Loucy (cell line): ENCODE results near the gene ITGB8.

ENCODE experiments used
- H2AFZ ChIP-seq: fragments of 200-600 bp; sonication (generic); 2 replicates; pipeline ENCODE4 v1.6.0; 2016; ENCODE audit warnings: antibody characterized with exemption, mild to moderate bottlenecking, low read length, moderate library complexity
- H3F3A ChIP-seq: fragments of 200-600 bp; 2 replicates; pipeline ENCODE4 v1.6.0; 2016; ENCODE audit warnings: antibody characterized with exemption, low read depth, mild to moderate bottlenecking
- H3K27me3 ChIP-seq: fragments of 200-600 bp; sonication (generic); 2 replicates; pipeline ENCODE4 v1.6.1; 2014; ENCODE audit warnings: low read length, mild to moderate bottlenecking; ENCODE audit not compliant: insufficient read depth, poor library complexity, severe bottlenecking
- H3K36me3 ChIP-seq: fragments of 200-600 bp; sonication (generic); 2 replicates; pipeline ENCODE4 v1.6.1; 2016; ENCODE audit warnings: low read length; ENCODE audit not compliant: insufficient read depth
- H3K4me1 ChIP-seq: fragments of 200-600 bp; sonication (generic); 2 replicates; pipeline ENCODE4 v1.5.1; 2014; ENCODE audit warnings: low read length, mild to moderate bottlenecking; ENCODE audit not compliant: insufficient read depth, poor library complexity, severe bottlenecking
- H3K4me2 ChIP-seq: fragments of 200-600 bp; sonication (generic); 2 replicates; pipeline ENCODE4 v1.6.0; 2014; ENCODE audit warnings: antibody characterized with exemption, low read length, low read depth, mild to moderate bottlenecking; ENCODE audit not compliant: poor library complexity, severe bottlenecking
- H3K4me3 ChIP-seq: fragments of 200-600 bp; sonication (generic); 2 replicates; pipeline ENCODE4 v1.5.1; 2014; ENCODE audit warnings: low read length, mild to moderate bottlenecking, mixed read lengths; ENCODE audit not compliant: poor library complexity, severe bottlenecking
- H3K79me2 ChIP-seq: fragments of 200-600 bp; sonication (generic); 2 replicates; pipeline ENCODE4 v1.6.1; 2014; ENCODE audit warnings: low read length; ENCODE audit not compliant: insufficient read depth
- H3K9ac ChIP-seq: fragments of 200-600 bp; sonication (generic); 2 replicates; pipeline ENCODE4 v1.6.0; 2014; ENCODE audit warnings: mild to moderate bottlenecking, low read depth, low read length, moderate library complexity; ENCODE audit not compliant: poor library complexity, severe bottlenecking
- H3K9me2 ChIP-seq: fragments of 200-600 bp; sonication (generic); replicated peaks from 2 replicates; pipeline ENCODE4 v1.6.1; 2016; ENCODE audit warnings: low read depth, low read length, mixed read lengths
- H3K9me3 ChIP-seq: fragments of 200-600 bp; sonication (generic); 2 replicates; pipeline ENCODE4 v1.6.1; 2014; ENCODE audit warnings: mild to moderate bottlenecking, antibody characterized with exemption, low read length, low read depth; ENCODE audit not compliant: insufficient read depth
- H4K20me1 ChIP-seq: fragments of 200-600 bp; sonication (generic); 2 replicates; pipeline ENCODE4 v1.6.0; 2014; ENCODE audit warnings: antibody characterized with exemption, low read length, mild to moderate bottlenecking; ENCODE audit not compliant: insufficient read depth, poor library complexity, severe bottlenecking
- CTCF ChIP-seq: fragments of 200-600 bp; sonication (generic); conservative IDR thresholded peaks from 2 replicates; pipeline ENCODE4 v1.5.1; 2014; ENCODE audit warnings: mild to moderate bottlenecking, antibody characterized with exemption, low read length
- EZH2phosphoT487 ChIP-seq: fragments of 200-600 bp; IDR thresholded peaks from 2 replicates; pipeline ENCODE4 v1.6.1; 2018; ENCODE audit warnings: antibody characterized with exemption, mild to moderate bottlenecking, moderate library complexity, borderline replicate concordance

ITGB8 gene

GRCh38 chr7:20327055-20327454 is 3.6 kb upstream of the ITGB8 start:
- TF ChIP-seq EZH2phosphoT487 (no peak), CTCF (no peak)
- H3K9ac ChIP-seq: no peak overlapping the region
- no peaks in the 10 kb centered on the region for H4K20me1 ChIP-seq
- no peaks in the 10 kb centered on the region for H3K79me2 ChIP-seq
- no peaks in the 10 kb centered on the region for H3F3A ChIP-seq
- H3K4me3 ChIP-seq: no peak overlapping the region
- H3K9me3 ChIP-seq: no peaks in the 10 kb centered on the region
- no peaks in the 10 kb centered on the region for H3K27me3 ChIP-seq
- H3K36me3 ChIP-seq: no peaks in the 10 kb centered on the region
- peaks cover 13% of the 10 kb centered on the region for H3K4me1 ChIP-seq
- no peak overlapping the region for H3K4me2 ChIP-seq
- no peaks in the 10 kb centered on the region for H3K9me2 ChIP-seq
- no peak overlapping the region for H2AFZ ChIP-seq

- Histone ChIP-seq H3K4me2 (no peak overlapping the region), H3K79me2 (no peaks in the 10 kb centered on the region), H3K36me3 (no peaks in the 10 kb centered on the region), H3F3A (no peaks in the 10 kb centered on the region), H3K9ac (no peak overlapping the region), H3K9me2 (no peaks in the 10 kb centered on the region), H3K4me1 (peaks cover 13% of the 10 kb centered on the region), H3K27me3 (no peaks in the 10 kb centered on the region), H3K4me3 (no peak overlapping the region), H4K20me1 (no peaks in the 10 kb centered on the region), H2AFZ (no peak overlapping the region), H3K9me3 (no peaks in the 10 kb centered on the region)
- no peak for TF ChIP-seq CTCF
- TF ChIP-seq EZH2phosphoT487: no peak
These were observed 2.7 kb upstream of the ITGB8 start for GRCh38 chr7:20328027-20328426.

- no peak for TF ChIP-seq EZH2phosphoT487
- no peak for TF ChIP-seq CTCF
- H3K4me1 ChIP-seq: peaks cover 13% of the 10 kb centered on the region
- no peaks in the 10 kb centered on the region for H3K79me2 ChIP-seq
- no peaks in the 10 kb centered on the region for H4K20me1 ChIP-seq
- H3K4me2 ChIP-seq: no peak overlapping the region
- no peaks in the 10 kb centered on the region for H3F3A ChIP-seq
- no peaks in the 10 kb centered on the region for H3K36me3 ChIP-seq
- H3K9ac ChIP-seq: no peak overlapping the region
- H3K9me2 ChIP-seq: no peaks in the 10 kb centered on the region
- no peak overlapping the region for H3K4me3 ChIP-seq
- H3K9me3 ChIP-seq: no peaks in the 10 kb centered on the region
- H2AFZ ChIP-seq: no peak overlapping the region; the same call in 1 of the 2 replicates
- H3K27me3 ChIP-seq: no peaks in the 10 kb centered on the region
These were observed 2.0 kb upstream of the ITGB8 start for GRCh38 chr7:20328692-20329091.
